Measurements from ENCODE around the gene IL10RB.
A peak's percentile ranks its signal among the peaks of the same experiment; 100 is the strongest.

IL10RB gene

GRCh38 chr21:33265664-33266049, 510 bp upstream of the IL10RB start:
- WGBS (ENCODE audit: insufficient coverage, insufficient read length) = no CpG with 5 or more reads among the region's 12 CpGs
- Histone ChIP-seq H3K9me3 (ENCODE audit: control insufficient read depth, insufficient read depth, low read length) (no peaks in the 10 kb centered on the region), H3K27ac (ENCODE audit: low read length) (no peak overlapping the region), H3K4me3 (ENCODE audit: low read length) (peak overlapping the region; percentile 50; the same call in 1 of the 2 replicates), H3K27me3 (ENCODE audit: control insufficient read depth, insufficient read depth, low read length) (no peaks in the 10 kb centered on the region), H3K36me3 (ENCODE audit: control insufficient read depth, insufficient read depth, low read length) (no peaks in the 10 kb centered on the region), H3K4me1 (ENCODE audit: control insufficient read depth, insufficient read depth, low read length) (0 out of 2 replicates have a peak, but pooled peaks cover 1% of the 10 kb centered on the region)
- no peak for DNase-seq (ENCODE audit: low read depth, low spot score)

- WGBS (ENCODE audit: insufficient coverage, insufficient read length) = no CpG with 5 or more reads among the region's 8 CpGs
- no peaks in the 10 kb centered on the region for H3K27me3 ChIP-seq (ENCODE audit: control insufficient read depth, insufficient read depth, low read length)
- H3K4me1 ChIP-seq (ENCODE audit: control insufficient read depth, insufficient read depth, low read length) = 0 out of 2 replicates have a peak, but pooled peaks cover 1% of the 10 kb centered on the region
- no peak overlapping the region for H3K27ac ChIP-seq (ENCODE audit: low read length)
- H3K36me3 ChIP-seq (ENCODE audit: control insufficient read depth, insufficient read depth, low read length) = no peaks in the 10 kb centered on the region
- DNase-seq (ENCODE audit: low read depth, low spot score) = no peak
- peak overlapping the region; percentile 73; the same call in 1 of the 2 replicates for H3K4me3 ChIP-seq (ENCODE audit: low read length)
- no peaks in the 10 kb centered on the region for H3K9me3 ChIP-seq (ENCODE audit: control insufficient read depth, insufficient read depth, low read length)
Measured at GRCh38 chr21:33266789-33267135, 595 bp downstream of the IL10RB start.

- H3K27ac ChIP-seq (ENCODE audit: low read length) = no peak overlapping the region
- no peak overlapping the region for H3K4me3 ChIP-seq (ENCODE audit: low read length)
- no peaks in the 10 kb centered on the region for H3K36me3 ChIP-seq (ENCODE audit: control insufficient read depth, insufficient read depth, low read length)
- H3K4me1 ChIP-seq (ENCODE audit: control insufficient read depth, insufficient read depth, low read length) = 0 out of 2 replicates have a peak, but pooled peaks cover 1% of the 10 kb centered on the region
- DNase-seq (ENCODE audit: low read depth, low spot score) = no peak
- no peaks in the 10 kb centered on the region for H3K9me3 ChIP-seq (ENCODE audit: control insufficient read depth, insufficient read depth, low read length)
- H3K27me3 ChIP-seq (ENCODE audit: control insufficient read depth, insufficient read depth, low read length) = no peaks in the 10 kb centered on the region
- no CpG with 5 or more reads among the region's 7 CpGs for WGBS (ENCODE audit: insufficient coverage, insufficient read length)
Measured at GRCh38 chr21:33267250-33267649, 1.1 kb downstream of the IL10RB start.

- WGBS (ENCODE audit: insufficient coverage, insufficient read length) = no CpG with 5 or more reads among the region's 7 CpGs
- Histone ChIP-seq H3K4me3 (ENCODE audit: low read length) (no peak overlapping the region), H3K4me1 (ENCODE audit: control insufficient read depth, insufficient read depth, low read length) (0 out of 2 replicates have a peak, but pooled peaks cover 1% of the 10 kb centered on the region)
Measured at GRCh38 chr21:33268393-33268736, 2.2 kb downstream of the IL10RB start.

GRCh38 chr21:33268737-33269441, 2.7 kb downstream of the IL10RB start:
- no CpG with 5 or more reads among the region's 12 CpGs for WGBS (ENCODE audit: insufficient coverage, insufficient read length)
- Histone ChIP-seq H3K4me1 (ENCODE audit: control insufficient read depth, insufficient read depth, low read length) (0 out of 2 replicates have a peak, but pooled peaks cover 1% of the 10 kb centered on the region), H3K9me3 (ENCODE audit: control insufficient read depth, insufficient read depth, low read length) (no peaks in the 10 kb centered on the region), H3K36me3 (ENCODE audit: control insufficient read depth, insufficient read depth, low read length) (no peaks in the 10 kb centered on the region), H3K27me3 (ENCODE audit: control insufficient read depth, insufficient read depth, low read length) (no peaks in the 10 kb centered on the region), H3K27ac (ENCODE audit: low read length) (no peak overlapping the region), H3K4me3 (ENCODE audit: low read length) (no peak overlapping the region)
- no peak for DNase-seq (ENCODE audit: low read depth, low spot score)

More at GRCh38 chr21:33268393-33268736, 2.2 kb downstream of the IL10RB start:
- Histone ChIP-seq H3K9me3 (ENCODE audit: control insufficient read depth, insufficient read depth, low read length) (no peaks in the 10 kb centered on the region), H3K36me3 (ENCODE audit: control insufficient read depth, insufficient read depth, low read length) (no peaks in the 10 kb centered on the region), H3K27me3 (ENCODE audit: control insufficient read depth, insufficient read depth, low read length) (no peaks in the 10 kb centered on the region), H3K27ac (ENCODE audit: low read length) (no peak overlapping the region)
- no peak for DNase-seq (ENCODE audit: low read depth, low spot score)

- H3K4me1 ChIP-seq (ENCODE audit: control insufficient read depth, insufficient read depth, low read length) = 0 out of 2 replicates have a peak, but pooled peaks cover 1% of the 10 kb centered on the region
- WGBS (ENCODE audit: insufficient coverage, insufficient read length) = no CpG with 5 or more reads among the region's 8 CpGs
Measured at GRCh38 chr21:33270986-33271385, 4.8 kb downstream of the IL10RB start.

GRCh38 chr21:33273044-33273443, 6.9 kb downstream of the IL10RB start:
- Histone ChIP-seq H3K27me3 (ENCODE audit: control insufficient read depth, insufficient read depth, low read length) (no peaks in the 10 kb centered on the region), H3K36me3 (ENCODE audit: control insufficient read depth, insufficient read depth, low read length) (no peaks in the 10 kb centered on the region), H3K4me1 (ENCODE audit: control insufficient read depth, insufficient read depth, low read length) (0 out of 2 replicates have a peak, but pooled peaks cover 1% of the 10 kb centered on the region), H3K27ac (ENCODE audit: low read length) (no peak overlapping the region), H3K9me3 (ENCODE audit: control insufficient read depth, insufficient read depth, low read length) (no peaks in the 10 kb centered on the region), H3K4me3 (ENCODE audit: low read length) (no peak overlapping the region)
- WGBS (ENCODE audit: insufficient coverage, insufficient read length) = no CpG with 5 or more reads among the region's 6 CpGs
- no peak for DNase-seq (ENCODE audit: low read depth, low spot score)

More at GRCh38 chr21:33270986-33271385, 4.8 kb downstream of the IL10RB start:
- Histone ChIP-seq H3K4me3 (ENCODE audit: low read length) (no peak overlapping the region), H3K36me3 (ENCODE audit: control insufficient read depth, insufficient read depth, low read length) (no peaks in the 10 kb centered on the region), H3K9me3 (ENCODE audit: control insufficient read depth, insufficient read depth, low read length) (no peaks in the 10 kb centered on the region), H3K27ac (ENCODE audit: low read length) (no peak overlapping the region), H3K27me3 (ENCODE audit: control insufficient read depth, insufficient read depth, low read length) (no peaks in the 10 kb centered on the region)
- no peak for DNase-seq (ENCODE audit: low read depth, low spot score)

GRCh38 chr21:33278721-33279120, 12.6 kb downstream of the IL10RB start:
- no peaks in the 10 kb centered on the region for H3K9me3 ChIP-seq (ENCODE audit: control insufficient read depth, insufficient read depth, low read length)
- DNase-seq (ENCODE audit: low read depth, low spot score) = no peak
- no peaks in the 10 kb centered on the region for H3K36me3 ChIP-seq (ENCODE audit: control insufficient read depth, insufficient read depth, low read length)
- H3K27me3 ChIP-seq (ENCODE audit: control insufficient read depth, insufficient read depth, low read length) = no peaks in the 10 kb centered on the region
- no peak overlapping the region for H3K4me3 ChIP-seq (ENCODE audit: low read length)
- WGBS (ENCODE audit: insufficient coverage, insufficient read length) = no CpG with 5 or more reads among the region's 2 CpGs
- H3K4me1 ChIP-seq (ENCODE audit: control insufficient read depth, insufficient read depth, low read length) = no peaks in the 10 kb centered on the region
- no peak overlapping the region for H3K27ac ChIP-seq (ENCODE audit: low read length)

- H3K4me1 ChIP-seq (ENCODE audit: control insufficient read depth, insufficient read depth, low read length) = no peaks in the 10 kb centered on the region
- no CpG with 5 or more reads among the region's 3 CpGs for WGBS (ENCODE audit: insufficient coverage, insufficient read length)
- no peaks in the 10 kb centered on the region for H3K36me3 ChIP-seq (ENCODE audit: control insufficient read depth, insufficient read depth, low read length)
- no peaks in the 10 kb centered on the region for H3K27me3 ChIP-seq (ENCODE audit: control insufficient read depth, insufficient read depth, low read length)
- DNase-seq (ENCODE audit: low read depth, low spot score) = no peak
- no peaks in the 10 kb centered on the region for H3K9me3 ChIP-seq (ENCODE audit: control insufficient read depth, insufficient read depth, low read length)
- H3K27ac ChIP-seq (ENCODE audit: low read length) = no peak overlapping the region
- H3K4me3 ChIP-seq (ENCODE audit: low read length) = no peak overlapping the region
Measured at GRCh38 chr21:33279330-33279820, 13.2 kb downstream of the IL10RB start.

GRCh38 chr21:33281096-33281652, 15.0 kb downstream of the IL10RB start:
- Histone ChIP-seq H3K4me3 (ENCODE audit: low read length) (no peak overlapping the region), H3K27ac (ENCODE audit: low read length) (no peak overlapping the region), H3K27me3 (ENCODE audit: control insufficient read depth, insufficient read depth, low read length) (no peaks in the 10 kb centered on the region), H3K4me1 (ENCODE audit: control insufficient read depth, insufficient read depth, low read length) (no peaks in the 10 kb centered on the region), H3K36me3 (ENCODE audit: control insufficient read depth, insufficient read depth, low read length) (no peaks in the 10 kb centered on the region), H3K9me3 (ENCODE audit: control insufficient read depth, insufficient read depth, low read length) (no peaks in the 10 kb centered on the region)
- WGBS (ENCODE audit: insufficient coverage, insufficient read length) = no CpG with 5 or more reads among the region's 6 CpGs
- DNase-seq (ENCODE audit: low read depth, low spot score) = no peak
